Adipocyte (in vitro differentiated cells): ENCODE measurements around the gene NKX3-2.

Experiments used
- DNase-seq: peaks from one replicate; pipeline ENCODE4 v3.0.0-alpha.2; 2015; ENCODE audit warnings: low read depth
- H3K27me3 ChIP-seq: replicated peaks from 2 replicates; pipeline ENCODE4 v1.7.0; 2013; ENCODE audit warnings: mild to moderate bottlenecking, low read length, moderate library complexity; ENCODE audit not compliant: control insufficient read depth, insufficient read depth
- H3K36me3 ChIP-seq: 2 replicates; pipeline ENCODE4 v1.7.0; 2013; ENCODE audit warnings: low read length, mild to moderate bottlenecking, moderate library complexity; ENCODE audit not compliant: control insufficient read depth, insufficient read depth, severe bottlenecking
- H3K4me1 ChIP-seq: 2 replicates; pipeline ENCODE4 v1.7.0; 2013; ENCODE audit warnings: mild to moderate bottlenecking, low read length, moderate library complexity; ENCODE audit not compliant: control insufficient read depth, insufficient read depth
- H3K4me3 ChIP-seq: 2 replicates; pipeline ENCODE4 v1.7.0; 2013; ENCODE audit warnings: mild to moderate bottlenecking, low read length, moderate library complexity
- H3K9ac ChIP-seq: 2 replicates; pipeline ENCODE4 v1.7.0; 2013; ENCODE audit warnings: mild to moderate bottlenecking, low read length, moderate library complexity
- H3K9me3 ChIP-seq: 2 replicates; pipeline ENCODE4 v1.7.0; 2013; ENCODE audit warnings: mild to moderate bottlenecking, low read length, moderate library complexity; ENCODE audit not compliant: control insufficient read depth

NKX3-2 gene

DNA sequence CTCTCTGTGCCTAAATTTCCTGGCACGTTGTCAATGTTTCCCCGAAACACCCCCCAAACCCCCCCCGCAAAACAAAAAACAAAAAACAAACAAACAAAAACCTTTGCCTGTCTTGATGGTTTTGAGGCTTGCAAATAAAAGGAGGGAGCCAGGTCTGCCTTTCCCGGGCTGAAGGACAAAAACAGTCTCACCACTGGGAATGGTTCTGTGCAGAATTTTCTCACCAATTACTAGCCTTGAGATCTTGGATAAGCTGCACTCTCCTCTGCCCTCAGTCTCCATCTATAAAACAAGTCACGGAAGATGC is 15.5 kb downstream of the NKX3-2 start:
- Histone ChIP-seq H3K4me1 (peaks cover 35% of the 10 kb centered on the region), H3K4me3 (no peak overlapping the region), H3K9me3 (peaks cover 15% of the 10 kb centered on the region), H3K9ac (no peak overlapping the region), H3K36me3 (no peaks in the 10 kb centered on the region), H3K27me3 (peaks cover 54% of the 10 kb centered on the region)
- DNase-seq, result no peak

- Histone ChIP-seq H3K4me3 (peak overlapping the region; percentile 43), H3K36me3 (no peaks in the 10 kb centered on the region), H3K9me3 (peaks cover 19% of the 10 kb centered on the region), H3K9ac (no peak overlapping the region), H3K4me1 (peaks cover 35% of the 10 kb centered on the region), H3K27me3 (peaks cover 51% of the 10 kb centered on the region)
- DNase-seq, result no peak
Observed at GRCh38 chr4:13527981-13528820, 16.1 kb downstream of the NKX3-2 start.

DNA sequence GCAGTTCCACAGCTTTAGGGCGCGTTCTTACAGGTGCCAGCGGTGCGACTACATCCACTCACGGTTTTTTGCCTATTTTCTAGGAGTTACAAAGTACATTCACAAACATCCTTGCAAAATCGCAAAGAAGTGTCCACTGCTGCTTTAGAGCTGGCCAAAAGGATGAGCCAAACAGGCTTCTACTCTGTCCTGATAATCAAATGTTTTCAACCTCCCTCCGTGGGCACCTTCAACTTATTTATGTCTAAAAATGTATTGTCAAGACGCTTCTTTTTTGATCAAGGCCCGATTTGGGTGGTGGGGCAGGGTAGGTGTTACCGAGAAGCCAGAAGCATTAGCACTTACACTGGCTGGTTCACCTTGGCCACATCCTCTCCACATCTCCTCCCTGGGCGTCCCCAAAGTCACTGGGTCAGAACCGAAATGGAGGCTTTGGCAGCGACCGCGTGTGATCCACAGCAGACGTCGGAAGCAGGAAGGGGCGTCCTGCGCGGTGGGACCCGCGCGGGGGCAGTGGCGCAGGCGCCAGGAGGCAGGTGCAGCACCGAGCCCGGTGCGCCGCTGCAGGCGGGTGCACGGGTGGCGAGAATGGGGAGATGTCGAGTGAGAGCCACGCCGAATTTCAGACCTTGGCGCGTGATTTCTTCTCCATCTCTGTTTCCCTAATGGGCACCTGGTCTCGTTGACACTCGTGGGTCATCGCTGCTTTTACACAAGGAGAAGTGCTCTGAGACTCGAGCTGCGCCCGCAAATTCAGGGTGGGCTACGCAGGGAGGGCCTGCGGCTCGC is 16.9 kb downstream of the NKX3-2 start:
- Histone ChIP-seq H3K36me3 (no peaks in the 10 kb centered on the region), H3K4me3 (no peak overlapping the region), H3K27me3 (peaks cover 44% of the 10 kb centered on the region), H3K9me3 (peaks cover 20% of the 10 kb centered on the region), H3K4me1 (peaks cover 37% of the 10 kb centered on the region), H3K9ac (no peak overlapping the region)
- DNase-seq, result no peak

DNA sequence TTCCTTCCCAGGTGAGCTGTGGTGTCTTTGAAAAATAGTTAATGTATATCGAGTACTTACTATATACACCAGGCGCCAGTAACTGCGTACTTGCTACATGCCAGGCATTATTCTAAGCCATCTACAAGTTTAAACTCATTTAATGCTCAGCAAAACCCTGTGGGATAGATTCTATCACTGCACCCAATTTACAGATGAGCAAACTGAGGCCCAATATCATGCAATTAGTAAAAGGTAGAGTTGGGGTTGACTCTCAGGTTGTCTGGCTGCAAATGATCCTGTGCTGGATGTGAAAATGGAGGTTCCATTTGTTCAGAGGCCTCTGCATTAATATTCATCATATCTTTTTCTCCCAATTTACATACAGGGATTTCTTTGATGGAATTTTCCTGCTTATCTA is 17.6 kb downstream of the NKX3-2 start:
- no peak overlapping the region for H3K9ac ChIP-seq
- no peaks in the 10 kb centered on the region for H3K36me3 ChIP-seq
- peaks cover 37% of the 10 kb centered on the region for H3K27me3 ChIP-seq
- peaks cover 44% of the 10 kb centered on the region for H3K4me1 ChIP-seq
- peaks cover 20% of the 10 kb centered on the region for H3K9me3 ChIP-seq
- DNase-seq, result no peak
- H3K4me3 ChIP-seq, result no peak overlapping the region

DNA sequence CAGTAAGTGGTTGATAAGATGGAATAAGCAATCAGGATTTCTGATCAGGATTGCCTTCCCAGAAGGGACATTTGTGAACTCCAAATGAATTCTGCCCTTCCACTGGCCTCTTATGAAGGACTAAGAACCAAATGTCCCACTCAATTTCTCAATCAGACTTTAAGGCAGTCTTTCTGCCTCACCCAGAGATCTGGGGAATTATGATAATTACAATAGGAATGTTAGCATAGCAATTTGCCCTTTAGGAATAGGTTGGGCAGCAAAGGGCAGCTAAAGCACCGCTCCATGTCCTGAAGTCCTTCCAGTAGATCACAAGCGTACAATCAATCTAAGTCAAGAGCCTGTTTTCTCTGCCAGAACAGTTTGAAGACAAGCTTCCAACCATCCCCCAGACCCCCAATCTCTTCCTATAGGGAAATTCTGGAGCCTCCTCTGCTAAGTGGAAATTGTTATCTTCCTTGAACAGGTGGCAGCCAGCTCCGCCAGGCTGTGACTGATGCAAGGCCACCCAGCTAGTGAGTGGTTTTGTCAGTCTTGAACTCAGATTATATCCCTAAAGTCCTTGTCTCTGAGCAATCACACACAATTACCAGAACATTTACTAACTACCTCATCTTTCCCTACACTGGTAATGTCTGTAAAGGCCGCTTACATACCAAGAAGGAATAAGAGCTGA is 18.6 kb downstream of the NKX3-2 start:
- Histone ChIP-seq H3K4me1 (peaks cover 45% of the 10 kb centered on the region), H3K9me3 (peaks cover 17% of the 10 kb centered on the region), H3K4me3 (no peak overlapping the region), H3K36me3 (no peaks in the 10 kb centered on the region), H3K27me3 (peaks cover 28% of the 10 kb centered on the region), H3K9ac (peak overlapping the region; percentile 74)
- DNase-seq, result no peak

- Histone ChIP-seq H3K36me3 (no peaks in the 10 kb centered on the region), H3K4me1 (peaks cover 43% of the 10 kb centered on the region), H3K9me3 (peaks cover 17% of the 10 kb centered on the region), H3K27me3 (peaks cover 17% of the 10 kb centered on the region), H3K4me3 (peak overlapping the region; percentile 62), H3K9ac (peak overlapping the region; percentile 74)
- DNase-seq, result no peak
Observed at GRCh38 chr4:13524504-13525243, 19.6 kb downstream of the NKX3-2 start.

GRCh38 chr4:13523591-13524503 is 20.5 kb downstream of the NKX3-2 start:
- peaks cover 41% of the 10 kb centered on the region for H3K4me1 ChIP-seq
- H3K4me3 ChIP-seq, result peak overlapping the region; percentile 62
- H3K9ac ChIP-seq, result no peak overlapping the region
- H3K9me3 ChIP-seq, result peaks cover 17% of the 10 kb centered on the region
- H3K27me3 ChIP-seq, result peaks cover 9% of the 10 kb centered on the region
- no peak for DNase-seq
- no peaks in the 10 kb centered on the region for H3K36me3 ChIP-seq

DNA sequence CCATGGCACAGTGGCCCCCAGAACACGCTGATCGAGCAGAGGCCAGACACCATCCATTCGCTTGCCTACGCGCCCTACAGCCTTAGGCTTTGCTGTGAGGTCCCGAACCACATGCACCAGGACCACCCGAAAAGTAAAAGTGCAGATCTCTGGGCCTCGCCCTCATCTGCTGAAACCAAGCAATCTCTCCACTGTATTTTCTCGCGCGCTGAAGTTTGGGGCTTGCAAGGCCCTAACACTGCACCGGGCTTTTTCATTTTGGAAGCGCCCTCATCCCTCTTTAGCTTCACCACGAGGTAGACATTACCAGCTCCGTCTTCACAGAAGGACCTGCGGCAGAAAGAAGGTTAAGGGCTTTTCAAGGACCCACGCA is 21.2 kb downstream of the NKX3-2 start:
- Histone ChIP-seq H3K27me3 (peaks cover 2% of the 10 kb centered on the region), H3K4me3 (no peak overlapping the region), H3K9ac (no peak overlapping the region), H3K36me3 (no peaks in the 10 kb centered on the region), H3K4me1 (peaks cover 36% of the 10 kb centered on the region), H3K9me3 (peaks cover 17% of the 10 kb centered on the region)
- DNase-seq, result no peak

DNA sequence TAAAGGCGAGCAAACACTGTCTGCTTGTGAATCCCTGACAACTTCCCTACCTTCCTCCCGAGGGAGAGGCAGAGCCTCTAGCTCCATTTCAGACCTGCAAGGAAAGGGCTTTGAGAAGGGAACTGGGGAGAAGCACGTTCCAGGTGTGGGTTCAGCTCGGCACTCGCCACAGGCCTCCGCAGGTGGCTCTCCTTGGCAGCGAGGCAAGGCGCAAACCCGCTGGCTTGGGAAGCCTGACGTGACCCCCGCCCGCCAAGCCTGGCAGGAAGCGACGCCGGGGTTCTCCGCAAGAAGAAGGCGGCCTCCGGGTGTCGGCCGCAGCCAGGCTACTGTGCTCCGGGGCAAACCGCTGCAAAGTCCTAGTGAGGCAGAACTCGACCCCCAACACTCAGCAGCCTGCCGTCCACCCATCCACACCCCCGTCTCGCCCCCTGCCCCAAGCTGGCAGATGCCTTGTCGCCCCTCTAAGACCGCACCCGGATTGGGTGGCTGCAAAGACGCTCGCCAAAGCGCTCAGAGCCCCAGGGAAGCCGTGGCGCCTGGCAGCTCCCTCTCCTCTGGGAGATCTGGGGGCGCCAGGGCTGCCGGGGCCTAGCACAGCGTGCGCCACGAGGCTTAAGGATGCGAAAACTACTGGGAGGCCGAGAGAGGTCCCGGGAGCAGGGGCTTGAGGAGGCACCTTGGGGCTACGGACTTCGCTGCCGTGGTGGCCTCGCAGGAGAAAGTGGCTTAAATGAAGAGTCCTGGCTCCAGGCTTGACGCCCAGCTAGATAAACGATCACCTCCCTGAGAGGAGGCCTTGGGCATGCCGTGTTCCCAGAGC is 21.8 kb downstream of the NKX3-2 start:
- peak overlapping the region; percentile 4 for H3K4me3 ChIP-seq
- no peak for DNase-seq
- H3K9ac ChIP-seq, result peak overlapping the region; percentile 49
- no peaks in the 10 kb centered on the region for H3K36me3 ChIP-seq
- no peaks in the 10 kb centered on the region for H3K27me3 ChIP-seq
- H3K9me3 ChIP-seq, result peaks cover 17% of the 10 kb centered on the region
- H3K4me1 ChIP-seq, result peaks cover 33% of the 10 kb centered on the region

DNA sequence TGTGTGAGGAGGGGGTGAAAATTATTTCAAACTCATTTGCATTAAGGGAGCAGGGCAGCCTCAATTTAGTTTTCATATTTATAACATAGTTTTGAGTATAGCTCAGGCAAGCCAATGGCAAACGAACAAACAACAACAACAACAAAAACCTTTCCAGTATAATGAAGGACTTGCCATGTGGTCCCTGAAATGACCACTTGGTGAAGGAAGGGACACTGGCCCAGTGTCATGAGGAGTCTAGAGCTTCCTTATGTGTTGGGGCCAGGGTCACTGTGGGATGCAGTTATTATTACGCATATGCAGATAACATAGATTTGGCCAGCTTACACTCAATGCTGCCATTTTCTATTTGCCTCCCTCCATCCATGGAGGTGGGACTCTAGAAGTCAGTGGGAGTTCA is 23.3 kb downstream of the NKX3-2 start:
- no peaks in the 10 kb centered on the region for H3K36me3 ChIP-seq
- peaks cover 25% of the 10 kb centered on the region for H3K4me1 ChIP-seq
- H3K4me3 ChIP-seq, result no peak overlapping the region
- no peak for DNase-seq
- peaks cover 17% of the 10 kb centered on the region for H3K9me3 ChIP-seq
- no peaks in the 10 kb centered on the region for H3K27me3 ChIP-seq
- H3K9ac ChIP-seq, result no peak overlapping the region
